GM18505 (cell line): ENCODE measurements around the gene BATF2.
"Not testable (repeated sequence)": the region's sequence is repeated elsewhere in the genome, so short reads cannot be mapped to it uniquely, and the experiment has no call there.

Experiments used
- ATAC-seq: cut with Tn5 transposase; IDR thresholded peaks from one replicate; pipeline ENCODE4 v1.9.1; 2021; ENCODE audit not compliant: unreplicated experiment
- POLR2A ChIP-seq: IDR thresholded peaks from 4 replicates; pipeline ENCODE4 v1.6.1; 2011; ENCODE audit warnings: borderline replicate concordance; ENCODE audit not compliant: insufficient read depth, insufficient read length; ENCODE audit errors: extremely low read depth

The BATF2 gene

GRCh38 chr11:64996710-64997380, at the start of gene BATF2:
Gene BATF2, minus strand, starts transcription at chr11:64996971. Its CDS starts 57 bp downstream, at chr11:64996914.
- ATAC-seq: no peak
- TF ChIP-seq POLR2A: no peak

- ATAC-seq: no peak
- no peak for TF ChIP-seq POLR2A
Measured at GRCh38 chr11:65045728-65046127, 49.0 kb upstream of the BATF2 start.

- TF ChIP-seq POLR2A: no peak
- no peak for ATAC-seq
Measured at GRCh38 chr11:65045061-65045460, 48.3 kb upstream of the BATF2 start.

- TF ChIP-seq POLR2A: no peak
- ATAC-seq: no peak
Measured at GRCh38 chr11:65043881-65044501, 47.2 kb upstream of the BATF2 start.

GRCh38 chr11:65042891-65043290, 46.1 kb upstream of the BATF2 start:
- TF ChIP-seq POLR2A: no peak
- no peak for ATAC-seq

GRCh38 chr11:65040847-65041622, 44.3 kb upstream of the BATF2 start, which contains the start of gene SAC3D1:
Gene SAC3D1, plus strand, starts transcription at chr11:65041210. Its CDS starts 83 bp downstream, at chr11:65041293.
- peak; percentile 81 for ATAC-seq
- TF ChIP-seq POLR2A: peak; percentile 62

- ATAC-seq: no peak
- TF ChIP-seq POLR2A: no peak
Measured at GRCh38 chr11:65040520-65040846, 43.7 kb upstream of the BATF2 start.

GRCh38 chr11:65036931-65037330, 40.2 kb upstream of the BATF2 start:
- no peak for TF ChIP-seq POLR2A
- ATAC-seq: no peak

- no peak for TF ChIP-seq POLR2A
- no peak for ATAC-seq
Measured at GRCh38 chr11:65035579-65035978, 38.8 kb upstream of the BATF2 start.

GRCh38 chr11:65034423-65034822, 37.7 kb upstream of the BATF2 start:
- no peak for TF ChIP-seq POLR2A
- no peak for ATAC-seq

GRCh38 chr11:65032216-65032615, 35.4 kb upstream of the BATF2 start:
- ATAC-seq: no peak
- TF ChIP-seq POLR2A: no peak

- peak; percentile 77 for TF ChIP-seq POLR2A
- peak; percentile 80 for ATAC-seq
Measured at GRCh38 chr11:65027213-65028067, 30.7 kb upstream of the BATF2 start, which contains the start of gene SNX15. Gene SNX15, plus strand, starts transcription at chr11:65027439. Its CDS starts 99 bp downstream, at chr11:65027538.

- ATAC-seq: no peak
- TF ChIP-seq POLR2A: no peak
Measured at GRCh38 chr11:65026810-65027209, 30.0 kb upstream of the BATF2 start.

GRCh38 chr11:65023502-65023901, 26.7 kb upstream of the BATF2 start:
- not testable (repeated sequence) for ATAC-seq
